Activated effector memory CD4-positive, alpha-beta T cell treated with anti-CD3 and anti-CD28 coated beads, Interleukin-2, amount 50 U/mL, for 16 hours (primary cell): Measurements from ENCODE around the gene KRTAP23-1.

Source experiments
- DNase-seq: peaks from one replicate; pipeline ENCODE4 v3.0.0-alpha.2; 2020

Gene KRTAP23-1

GRCh38 chr21:30305136-30305535 is 43.3 kb downstream of the KRTAP23-1 start:
- DNase-seq, result no peak
